GM12891 (cell line): ENCODE data around the gene DTX3.

Experiments
- DNase-seq: peaks from one replicate; pipeline ENCODE4 v3.0.0; 2011; ENCODE audit warnings: low spot score; ENCODE audit not compliant: insufficient read length
- FAIRE-seq: peaks from 2 replicates; lab custom pipeline; 2011; peaks lifted over from hg19 to GRCh38; lab: Jason Lieb, UNC
- PAX5 ChIP-seq: IDR thresholded peaks from 2 replicates; pipeline ENCODE4 v1.6.1; 2011; ENCODE audit warnings: low read length, moderate library complexity, mild to moderate bottlenecking; ENCODE audit not compliant: insufficient read depth, severe bottlenecking
- POLR2A ChIP-seq: IDR thresholded peaks from 2 replicates; pipeline ENCODE4 v1.6.1; 2011; ENCODE audit warnings: low read depth, low read length, control low read depth
- POLR2AphosphoS5 ChIP-seq: IDR thresholded peaks from 2 replicates; pipeline ENCODE4 v1.6.1; 2011; ENCODE audit warnings: low read depth, low read length, control low read depth
- POU2F2 ChIP-seq: IDR thresholded peaks from 2 replicates; pipeline ENCODE4 v1.6.1; 2011; ENCODE audit warnings: low read depth, mild to moderate bottlenecking, control low read depth, low read length, moderate library complexity
- SPI1 ChIP-seq: IDR thresholded peaks from 2 replicates; pipeline ENCODE4 v1.6.1; 2011; ENCODE audit warnings: low read depth, low read length, control low read depth
- TAF1 ChIP-seq: IDR thresholded peaks from 2 replicates; pipeline ENCODE4 v1.6.1; 2011; ENCODE audit warnings: low read depth, low read length, control low read depth

DTX3 gene

DNA sequence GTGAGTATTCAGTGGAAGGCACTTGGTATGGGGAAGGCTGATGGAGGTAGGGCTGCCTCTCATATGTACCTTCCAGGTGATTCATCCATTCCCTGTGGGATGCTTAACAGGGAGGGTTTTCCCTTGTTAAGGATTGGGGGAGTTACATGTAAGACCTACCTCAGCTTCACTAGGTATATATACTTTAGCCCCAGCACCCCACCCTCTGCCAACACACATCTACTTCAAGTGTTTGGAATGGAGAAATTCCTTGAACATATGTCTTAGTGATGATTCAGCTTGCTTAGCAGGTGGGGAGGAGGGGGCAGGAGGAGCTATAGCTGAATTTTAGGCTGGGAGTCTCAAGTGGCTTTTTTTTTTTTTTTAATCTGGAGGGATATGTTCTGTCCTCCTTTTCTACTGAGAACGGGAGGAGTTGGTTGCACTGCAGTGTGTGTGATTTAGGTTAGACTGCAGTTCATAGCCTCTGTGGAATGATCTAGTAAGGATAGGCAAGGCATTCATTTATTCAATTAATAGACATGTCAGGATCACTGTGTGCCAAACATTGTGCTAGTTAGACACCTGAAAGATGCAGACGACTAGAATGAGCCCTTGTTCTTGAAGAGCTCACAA is 12.0 kb upstream of the DTX3 start:
- TF ChIP-seq SPI1 = no peak
- no peak for TF ChIP-seq POU2F2
- no peak for TF ChIP-seq PAX5
- no peak for TF ChIP-seq POLR2A
- TF ChIP-seq POLR2AphosphoS5 = no peak
- no peak for TF ChIP-seq TAF1
- no peak for DNase-seq
- FAIRE-seq = no peak

DNA sequence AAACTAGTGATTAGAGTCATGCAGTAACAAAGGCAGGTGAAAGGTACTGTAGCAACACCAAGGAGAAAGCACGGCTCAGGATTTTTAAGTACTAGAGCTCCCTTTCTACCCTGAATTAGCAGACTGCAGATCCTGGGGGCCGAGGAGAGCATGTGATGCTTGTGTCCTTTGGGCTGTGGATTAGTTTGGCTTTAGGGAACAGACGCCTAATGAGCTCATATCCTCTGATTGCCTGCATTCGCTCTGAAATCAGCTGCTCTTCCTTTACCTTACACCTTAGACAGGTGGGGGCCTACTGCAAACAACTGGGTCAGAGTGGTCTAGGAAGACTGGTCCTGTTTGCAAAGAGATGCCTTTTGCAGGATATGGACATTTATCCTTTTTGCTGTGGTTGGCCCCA is 11.4 kb upstream of the DTX3 start:
- DNase-seq = no peak
- no peak for FAIRE-seq
- TF ChIP-seq POLR2A (no peak), TAF1 (no peak), SPI1 (no peak)

DNA sequence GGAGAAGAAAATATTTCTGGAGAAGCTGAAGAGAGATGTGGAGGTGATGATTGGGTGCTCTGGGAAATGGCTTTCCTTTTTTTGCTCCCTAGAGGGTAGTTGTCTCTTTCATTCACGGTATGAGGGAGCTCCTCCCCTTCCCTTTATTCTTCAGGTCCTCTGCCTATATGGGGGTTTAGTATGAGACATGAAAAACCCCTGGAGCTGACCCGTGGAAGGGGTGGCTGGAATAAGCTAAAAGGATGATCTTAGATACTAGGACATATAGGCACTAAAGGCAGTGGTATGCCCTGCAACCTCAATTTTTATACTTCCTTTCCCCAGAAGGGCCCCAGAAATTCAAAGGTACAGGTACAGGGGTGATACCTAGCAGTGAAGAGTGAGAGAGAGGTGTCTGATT is 4.2 kb upstream of the DTX3 start:
- no peak for FAIRE-seq
- DNase-seq = no peak
- TF ChIP-seq PAX5 (no peak), SPI1 (no peak), POLR2AphosphoS5 (no peak), POU2F2 (no peak), TAF1 (no peak), POLR2A (no peak)

DNA sequence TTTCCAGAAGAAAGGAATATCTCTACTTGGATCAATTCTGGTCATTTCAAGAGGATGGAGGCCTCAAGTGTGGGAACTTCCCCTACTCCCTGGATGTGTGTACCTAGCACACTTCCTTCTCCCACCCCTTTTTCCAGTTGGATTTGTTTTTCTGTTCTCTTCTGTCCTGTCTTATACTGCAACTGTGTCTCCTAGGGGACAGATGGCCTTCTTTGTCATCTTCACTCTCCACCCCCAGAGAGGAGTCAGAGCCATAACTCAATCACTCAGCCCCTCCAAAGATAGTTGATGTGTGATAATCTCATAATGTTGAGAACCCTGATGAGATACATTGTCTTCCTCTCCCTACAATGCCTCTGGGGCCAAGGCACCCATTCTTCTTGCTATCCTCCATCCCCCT is 2.1 kb upstream of the DTX3 start:
- FAIRE-seq (peak; percentile 57), DNase-seq (no peak)
- no peak for TF ChIP-seq SPI1
- no peak for TF ChIP-seq TAF1
- no peak for TF ChIP-seq POLR2AphosphoS5
- no peak for TF ChIP-seq POU2F2
- no peak for TF ChIP-seq POLR2A
- TF ChIP-seq PAX5 = no peak

DNA sequence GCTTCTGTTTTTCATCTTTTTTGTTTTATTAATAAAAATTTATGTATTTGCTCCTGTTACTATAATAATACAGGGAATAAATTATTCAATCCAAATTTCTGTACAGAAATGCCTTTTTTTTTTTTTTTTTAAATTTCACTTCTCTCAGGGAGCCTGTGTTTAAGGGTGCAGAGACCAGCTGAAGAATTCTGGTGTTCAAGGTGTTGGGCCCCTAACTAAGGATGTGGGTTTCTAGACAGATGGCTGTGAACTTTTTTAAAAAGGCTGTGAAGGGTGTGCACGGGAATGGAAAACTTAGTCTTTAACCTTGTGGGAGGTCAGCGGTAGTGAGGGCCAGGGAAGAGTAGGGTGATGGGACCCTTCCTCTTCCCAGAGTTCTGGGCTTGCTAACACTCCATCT is 1.3 kb upstream of the DTX3 start:
- no peak for TF ChIP-seq PAX5
- no peak for TF ChIP-seq POLR2AphosphoS5
- no peak for TF ChIP-seq SPI1
- TF ChIP-seq POU2F2 = no peak
- TF ChIP-seq POLR2A = no peak
- no peak for TF ChIP-seq TAF1
- FAIRE-seq (no peak), DNase-seq (no peak)

DNA sequence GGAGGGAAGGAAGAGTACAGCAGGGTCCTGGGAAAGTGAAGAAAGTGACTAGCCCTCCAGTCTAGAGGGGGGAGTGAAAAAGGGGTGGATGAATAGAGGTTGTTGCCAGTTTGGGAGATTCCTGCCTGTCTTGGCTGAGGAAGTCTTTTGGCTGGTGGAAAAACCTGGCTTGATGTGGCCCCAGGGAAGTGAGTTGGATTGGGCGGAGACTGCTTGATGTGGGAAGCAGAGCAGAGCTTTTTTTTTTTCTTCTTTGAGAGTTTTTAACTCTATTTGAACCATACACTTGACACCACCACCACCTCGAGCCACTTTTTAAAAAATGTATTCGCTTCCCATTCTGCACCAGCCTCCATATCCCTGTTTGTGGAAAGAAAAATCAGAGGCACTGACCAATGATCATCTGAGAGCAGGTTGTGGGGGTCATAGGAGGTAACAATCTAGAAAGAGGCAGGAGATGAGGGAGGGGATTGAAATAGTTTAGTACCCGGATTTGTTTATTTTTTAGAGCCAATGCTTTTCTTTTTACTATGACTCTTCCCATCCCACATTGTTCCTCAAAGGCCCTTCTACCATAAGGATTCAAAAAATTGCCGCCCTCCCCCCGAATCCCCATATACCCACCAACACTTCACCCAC is 690 bp upstream of the DTX3 start:
- TF ChIP-seq TAF1 = no peak
- TF ChIP-seq POLR2A = no peak
- TF ChIP-seq POU2F2 = no peak
- TF ChIP-seq PAX5 = no peak
- no peak for TF ChIP-seq POLR2AphosphoS5
- TF ChIP-seq SPI1 = no peak

DNA sequence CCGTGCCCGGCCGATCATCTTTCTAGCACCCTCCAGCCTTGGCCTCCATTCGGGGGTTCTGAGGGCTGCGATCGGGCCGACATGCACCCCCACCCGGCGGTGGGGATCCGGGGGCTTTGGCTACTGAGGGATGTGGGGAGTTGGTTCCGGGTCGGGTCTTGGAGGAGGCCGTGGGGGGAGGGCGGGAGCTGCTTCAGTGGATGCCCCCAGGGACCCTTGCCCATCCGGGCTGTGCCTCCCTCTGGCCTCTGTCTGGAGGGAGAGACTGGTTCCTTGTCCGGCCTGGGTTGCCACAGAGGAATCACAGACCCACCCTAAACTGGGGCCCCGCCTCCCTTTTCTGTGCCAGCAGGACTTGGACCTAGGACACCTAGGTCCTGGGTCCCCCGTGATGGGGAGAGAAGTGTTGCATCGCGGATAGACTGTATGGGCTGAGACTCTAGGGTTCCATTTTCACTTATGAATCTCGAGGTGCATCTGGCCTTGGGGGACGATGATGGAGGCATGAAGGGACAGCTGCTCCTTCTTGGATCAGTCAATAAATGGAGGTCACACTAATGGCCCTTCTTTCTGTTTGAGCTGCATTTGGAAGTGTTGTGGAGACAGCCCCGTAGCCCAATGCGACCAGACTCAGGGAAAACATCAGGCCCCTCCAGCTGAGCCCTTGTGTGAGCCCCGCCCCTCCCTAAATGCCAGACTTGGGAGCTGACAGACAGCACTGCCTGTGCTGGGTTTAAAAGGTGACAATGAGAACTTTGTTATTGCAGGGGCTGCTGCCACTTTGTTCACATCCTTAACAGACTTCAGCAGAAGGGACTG is 577 bp downstream of the DTX3 start:
- TF ChIP-seq TAF1 (0 out of 2 replicates have a peak, but pooled peaks have one; percentile 11), POU2F2 (no peak), POLR2A (no peak), PAX5 (no peak), POLR2AphosphoS5 (no peak), SPI1 (no peak)
- DNase-seq (no peak), FAIRE-seq (no peak)

More for the DNA sequence above, 690 bp upstream of the DTX3 start:
- DNase-seq (no peak), FAIRE-seq (no peak)

DNA sequence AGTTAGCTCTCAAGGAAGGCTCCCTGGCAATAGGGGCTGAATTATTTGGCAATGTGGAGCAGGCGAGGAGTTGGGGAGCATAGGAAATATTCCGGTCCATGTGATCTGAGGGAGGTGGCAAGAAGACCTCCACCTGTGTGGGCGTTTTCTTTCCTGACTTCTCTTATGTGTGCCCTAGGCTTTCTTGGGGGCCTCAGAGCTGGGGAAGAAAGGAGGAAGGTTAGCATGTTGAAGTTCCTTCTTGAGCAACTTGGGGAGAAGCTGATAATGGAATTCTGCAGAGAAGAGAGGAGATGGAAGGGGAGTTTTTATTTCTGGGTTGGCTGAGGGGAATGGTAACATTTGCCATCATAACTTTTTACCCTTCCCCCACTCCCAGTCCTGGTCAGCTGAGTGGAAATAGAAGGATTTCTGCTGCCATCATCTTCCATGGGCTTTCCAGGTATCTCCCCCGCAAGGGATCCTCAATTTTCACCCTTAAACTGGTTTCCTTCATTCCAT is 1.2 kb downstream of the DTX3 start:
- TF ChIP-seq SPI1 (no peak), TAF1 (no peak), POLR2AphosphoS5 (no peak), PAX5 (no peak), POLR2A (no peak), POU2F2 (no peak)
- no peak for FAIRE-seq
- DNase-seq = no peak

DNA sequence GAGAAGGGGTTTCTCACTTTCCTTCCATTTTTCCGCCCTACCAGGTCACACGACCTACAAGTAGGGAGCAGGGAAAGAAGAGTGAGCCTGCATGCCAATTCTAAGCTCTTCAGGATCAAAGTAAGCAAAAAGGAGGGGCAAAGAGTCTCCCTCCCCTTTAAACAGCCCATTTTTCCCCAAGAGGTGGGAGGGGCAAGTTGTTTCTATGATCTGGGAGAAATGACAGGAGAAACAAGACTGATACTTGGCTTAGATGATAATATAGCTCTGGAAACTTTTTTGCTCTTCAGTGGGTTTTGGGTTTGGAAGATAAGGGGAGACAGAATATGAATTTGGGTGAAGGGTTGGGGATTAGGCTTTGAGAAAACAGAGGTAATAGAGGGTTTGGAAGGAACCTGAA is 1.8 kb downstream of the DTX3 start:
- FAIRE-seq = no peak
- DNase-seq = no peak
- no peak for TF ChIP-seq POU2F2
- TF ChIP-seq POLR2AphosphoS5 = no peak
- TF ChIP-seq PAX5 = no peak
- no peak for TF ChIP-seq TAF1
- no peak for TF ChIP-seq POLR2A
- TF ChIP-seq SPI1 = no peak
